Smooth muscle cell (in vitro differentiated cells): Measurements from ENCODE around the gene NT5DC1. TPM values are rescaled to one million over a fixed set of nuclear protein-coding genes. Genes with fewer than 3 reads are reported as not detected.

Experiments
- DNase-seq: peaks from one replicate; lab custom pipeline; 2025; ENCODE audit not compliant: unreplicated experiment; lab: John Stamatoyannopoulos, UW
- H2AFZ ChIP-seq: fragments of 200-600 bp; sonication (generic); 2 replicates; pipeline ENCODE4 v1.6.0; 2016; ENCODE audit warnings: antibody characterized with exemption, low read depth, mild to moderate bottlenecking
- H3F3A ChIP-seq: fragments of 200-600 bp; sonication (generic); 2 replicates; pipeline ENCODE4 v1.6.0; 2017; ENCODE audit warnings: antibody characterized with exemption, low read depth
- H3K27ac ChIP-seq: fragments of 200-600 bp; sonication (generic); 2 replicates; pipeline ENCODE4 v1.5.1; 2016; ENCODE audit warnings: low read depth, mild to moderate bottlenecking
- H3K27me3 ChIP-seq: fragments of 200-600 bp; sonication (generic); 2 replicates; pipeline ENCODE4 v1.6.1; 2016; ENCODE audit warnings: low read depth, mild to moderate bottlenecking
- H3K36me3 ChIP-seq: fragments of 200-600 bp; sonication (generic); 2 replicates; pipeline ENCODE4 v1.5.1; 2016; ENCODE audit warnings: low read depth
- H3K4me1 ChIP-seq: fragments of 200-600 bp; sonication (generic); 2 replicates; pipeline ENCODE4 v1.5.1; 2016; ENCODE audit warnings: low read depth
- H3K4me2 ChIP-seq: fragments of 200-600 bp; sonication (generic); 2 replicates; pipeline ENCODE4 v1.6.0; 2016; ENCODE audit warnings: mild to moderate bottlenecking
- H3K4me3 ChIP-seq: fragments of 200-600 bp; sonication (generic); 2 replicates; pipeline ENCODE4 v1.5.1; 2016; ENCODE audit warnings: mild to moderate bottlenecking
- H3K79me2 ChIP-seq: fragments of 200-600 bp; sonication (generic); 2 replicates; pipeline ENCODE4 v1.6.0; 2016; ENCODE audit warnings: low read depth, mild to moderate bottlenecking
- H3K9ac ChIP-seq: fragments of 200-600 bp; sonication (generic); 2 replicates; pipeline ENCODE4 v1.6.0; 2016; ENCODE audit warnings: low read depth
- H3K9me3 ChIP-seq: fragments of 200-600 bp; sonication (generic); replicated peaks from 2 replicates; pipeline ENCODE4 v1.5.1; 2016; ENCODE audit warnings: low read depth
- H4K20me1 ChIP-seq: fragments of 200-600 bp; sonication (generic); 2 replicates; pipeline ENCODE4 v1.6.0; 2016; ENCODE audit warnings: low read depth
- WGBS: methylation state at CpG from one replicate; pipeline ENCODE4 v1.1.7; 2016; ENCODE audit warnings: low lambda C conversion rate; 5-methylcytosine and 5-hydroxymethylcytosine counted together
- polyA plus RNA-seq: library from polyadenylated mRNA; unstranded; fragments of >200 nt; fragmentation: Nextera tagmentation; extraction: Ambion mirVana; gene quantifications from 2 replicates; pipeline ENCODE4 v1.2.1, GENCODE V29; 2016
- total RNA-seq: library from RNA; depleted of rRNA; stranded (reverse); fragments of >200 nt; gene quantifications from 2 replicates; pipeline ENCODE4 v1.2.3, GENCODE V29; 2014
- TF ChIP-seq, protein P1 (sequence below): fragments of 200-600 bp; sonication (generic); IDR thresholded peaks from 2 replicates; pipeline ENCODE4 v1.5.1; 2017; ENCODE audit warnings: borderline replicate concordance, mild to moderate bottlenecking, antibody characterized with exemption; ENCODE audit not compliant: insufficient read depth, poor library complexity, severe bottlenecking

Gene NT5DC1
- total and polyA plus RNA-seq, 2 experiments from 2014 or later: 3.7 to 23.9 TPM

DNA sequence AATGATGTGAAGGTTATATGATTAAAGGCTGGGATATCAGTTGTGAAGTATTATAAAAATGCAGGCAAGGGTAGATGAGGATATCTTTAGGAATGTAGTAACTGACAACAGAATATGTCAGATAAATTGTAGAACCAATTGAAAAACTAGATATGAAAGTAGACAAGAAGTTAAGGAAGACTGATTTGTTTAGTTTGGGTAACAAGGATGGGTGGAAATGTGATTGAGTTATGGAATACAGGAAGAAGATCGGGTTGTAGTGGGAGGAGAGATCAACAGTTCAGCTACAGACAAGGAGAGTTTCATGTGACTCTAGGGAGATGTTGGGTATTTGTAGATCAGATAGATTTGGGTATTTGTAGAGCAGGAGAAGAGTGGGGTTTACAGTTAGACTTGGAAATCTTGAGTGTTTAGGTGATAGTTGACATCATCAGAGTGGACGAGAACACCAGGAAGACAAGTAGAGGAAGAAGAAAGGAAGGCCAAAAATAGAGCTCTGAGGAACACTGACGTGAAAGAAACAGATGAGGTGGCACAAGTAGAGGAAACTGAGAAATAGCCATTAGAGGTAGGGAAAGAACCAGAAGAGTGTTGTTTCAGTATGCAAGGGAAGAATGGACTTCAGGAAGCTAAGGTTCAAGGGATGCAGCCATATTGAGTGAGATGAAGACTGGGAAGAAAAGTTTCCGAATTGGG, 191.2 kb downstream of the NT5DC1 start:
- Histone ChIP-seq H3K9me3 (no peaks in the 10 kb centered on the region), H3K27me3 (no peaks in the 10 kb centered on the region), H3K9ac (no peak overlapping the region), H3K4me2 (no peak overlapping the region), H3K36me3 (no peaks in the 10 kb centered on the region), H2AFZ (no peak overlapping the region), H3K27ac (no peak overlapping the region), H3F3A (no peaks in the 10 kb centered on the region), H3K4me1 (no peaks in the 10 kb centered on the region), H4K20me1 (no peaks in the 10 kb centered on the region), H3K4me3 (no peak overlapping the region), H3K79me2 (no peaks in the 10 kb centered on the region)
- no peak for DNase-seq
- 88% methylated on average over 4 of the region's 4 CpGs for WGBS
- TF ChIP-seq, protein P1, sequence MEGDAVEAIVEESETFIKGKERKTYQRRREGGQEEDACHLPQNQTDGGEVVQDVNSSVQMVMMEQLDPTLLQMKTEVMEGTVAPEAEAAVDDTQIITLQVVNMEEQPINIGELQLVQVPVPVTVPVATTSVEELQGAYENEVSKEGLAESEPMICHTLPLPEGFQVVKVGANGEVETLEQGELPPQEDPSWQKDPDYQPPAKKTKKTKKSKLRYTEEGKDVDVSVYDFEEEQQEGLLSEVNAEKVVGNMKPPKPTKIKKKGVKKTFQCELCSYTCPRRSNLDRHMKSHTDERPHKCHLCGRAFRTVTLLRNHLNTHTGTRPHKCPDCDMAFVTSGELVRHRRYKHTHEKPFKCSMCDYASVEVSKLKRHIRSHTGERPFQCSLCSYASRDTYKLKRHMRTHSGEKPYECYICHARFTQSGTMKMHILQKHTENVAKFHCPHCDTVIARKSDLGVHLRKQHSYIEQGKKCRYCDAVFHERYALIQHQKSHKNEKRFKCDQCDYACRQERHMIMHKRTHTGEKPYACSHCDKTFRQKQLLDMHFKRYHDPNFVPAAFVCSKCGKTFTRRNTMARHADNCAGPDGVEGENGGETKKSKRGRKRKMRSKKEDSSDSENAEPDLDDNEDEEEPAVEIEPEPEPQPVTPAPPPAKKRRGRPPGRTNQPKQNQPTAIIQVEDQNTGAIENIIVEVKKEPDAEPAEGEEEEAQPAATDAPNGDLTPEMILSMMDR: no peak

GRCh38 chr6:116292553-116292952, 191.9 kb downstream of the NT5DC1 start:
- no peak for DNase-seq
- Histone ChIP-seq H3K27ac (no peak overlapping the region), H3K9ac (no peak overlapping the region), H3K4me1 (no peaks in the 10 kb centered on the region), H3K27me3 (no peaks in the 10 kb centered on the region), H3F3A (no peaks in the 10 kb centered on the region), H3K4me3 (no peak overlapping the region), H3K9me3 (no peaks in the 10 kb centered on the region), H4K20me1 (no peaks in the 10 kb centered on the region), H3K79me2 (no peaks in the 10 kb centered on the region), H3K36me3 (no peaks in the 10 kb centered on the region), H2AFZ (no peak overlapping the region), H3K4me2 (no peak overlapping the region)
- WGBS: 94% methylated on average over 1 of the region's 1 CpG
- TF ChIP-seq, protein P1: no peak

DNA sequence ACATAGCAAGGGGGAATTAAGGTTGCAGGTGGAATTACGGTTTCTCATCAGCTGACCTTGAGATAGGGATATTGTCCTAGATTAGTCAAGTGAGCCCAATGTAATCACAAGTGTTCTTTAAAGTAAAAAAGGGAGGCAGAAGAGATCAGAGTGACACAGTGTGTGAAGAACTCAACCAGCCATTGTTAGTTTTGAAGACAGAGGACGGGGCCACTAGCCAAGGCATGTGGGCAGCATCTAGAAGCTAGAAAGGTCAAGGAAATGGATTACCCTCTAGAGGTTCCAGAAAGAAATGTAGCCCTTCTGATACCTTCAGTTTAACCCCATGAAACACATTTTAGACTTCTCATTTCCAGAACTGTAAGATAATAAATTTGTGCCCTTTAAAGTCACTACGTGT, 197.6 kb downstream of the NT5DC1 start:
- Histone ChIP-seq H4K20me1 (no peaks in the 10 kb centered on the region), H3K36me3 (no peaks in the 10 kb centered on the region), H3K4me1 (no peaks in the 10 kb centered on the region), H3F3A (no peaks in the 10 kb centered on the region), H3K27me3 (no peaks in the 10 kb centered on the region), H3K9me3 (no peaks in the 10 kb centered on the region), H3K4me2 (no peak overlapping the region), H2AFZ (no peak overlapping the region), H3K9ac (no peak overlapping the region), H3K79me2 (no peaks in the 10 kb centered on the region), H3K4me3 (no peak overlapping the region), H3K27ac (no peak overlapping the region)
- TF ChIP-seq, protein P1: no peak
- no peak for DNase-seq
- WGBS: 96% methylated on average over 3 of the region's 3 CpGs

DNA sequence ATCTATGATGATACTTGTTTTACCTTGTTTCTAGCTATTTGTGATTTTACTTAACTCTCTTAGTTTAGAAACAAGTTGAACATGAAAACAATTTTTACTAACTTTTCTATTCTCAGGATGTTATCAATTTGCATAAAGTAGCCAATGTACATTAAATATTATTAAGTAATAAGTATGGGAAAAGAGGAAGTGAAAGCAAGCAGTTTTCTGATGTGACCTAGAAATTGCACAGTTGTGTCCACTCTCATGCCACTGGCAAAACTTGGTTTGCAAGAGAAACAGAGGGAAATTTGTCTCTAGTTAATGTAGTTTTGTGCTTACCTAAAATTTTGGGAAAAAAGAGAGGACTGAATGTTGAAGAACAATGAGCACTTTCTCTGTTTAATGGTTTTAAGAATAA, 198.3 kb downstream of the NT5DC1 start:
- H3K4me3 ChIP-seq: no peak overlapping the region
- H4K20me1 ChIP-seq: no peaks in the 10 kb centered on the region
- no peak overlapping the region for H3K4me2 ChIP-seq
- H3K9ac ChIP-seq: no peak overlapping the region
- H3K4me1 ChIP-seq: no peaks in the 10 kb centered on the region
- no peaks in the 10 kb centered on the region for H3F3A ChIP-seq
- no peaks in the 10 kb centered on the region for H3K27me3 ChIP-seq
- no peaks in the 10 kb centered on the region for H3K36me3 ChIP-seq
- no peak overlapping the region for H2AFZ ChIP-seq
- no peak overlapping the region for H3K27ac ChIP-seq
- DNase-seq: no peak
- TF ChIP-seq, protein P1: no peak
- no peaks in the 10 kb centered on the region for H3K79me2 ChIP-seq
- no peaks in the 10 kb centered on the region for H3K9me3 ChIP-seq
